IPS-NIHi11 (cell line): ENCODE data around the gene GBP3.
"Not testable (repeated sequence)": the region's sequence is repeated elsewhere in the genome, so short reads cannot be mapped to it uniquely, and the experiment has no call there.

Experiments used
- DNase-seq: peaks from one replicate; pipeline ENCODE4 v3.0.0; 2012; ENCODE audit warnings: mixed read lengths, low spot score

GBP3 gene

GRCh38 chr1:88979054-88979748, 43.5 kb downstream of the GBP3 start:
- DNase-seq, result no peak

DNA sequence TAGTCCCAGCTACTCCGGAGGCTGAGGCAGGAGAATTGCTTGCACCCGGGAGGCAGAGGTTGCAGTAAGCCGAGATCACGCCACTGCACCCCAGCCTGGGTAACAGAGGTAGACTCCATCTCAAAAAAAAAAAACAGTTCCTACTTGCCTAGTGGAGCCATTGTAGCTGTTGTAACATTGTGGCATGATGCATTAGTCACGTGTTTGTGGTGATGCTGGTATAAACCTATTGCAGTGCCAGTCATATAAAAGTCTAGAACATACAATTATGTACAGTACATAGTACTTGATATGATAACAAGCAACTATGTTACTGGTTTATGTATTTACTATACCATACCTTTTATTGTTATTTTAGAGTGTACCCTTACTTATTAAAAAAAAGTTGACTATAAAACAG, 46.4 kb downstream of the GBP3 start:
- no peak for DNase-seq

DNA sequence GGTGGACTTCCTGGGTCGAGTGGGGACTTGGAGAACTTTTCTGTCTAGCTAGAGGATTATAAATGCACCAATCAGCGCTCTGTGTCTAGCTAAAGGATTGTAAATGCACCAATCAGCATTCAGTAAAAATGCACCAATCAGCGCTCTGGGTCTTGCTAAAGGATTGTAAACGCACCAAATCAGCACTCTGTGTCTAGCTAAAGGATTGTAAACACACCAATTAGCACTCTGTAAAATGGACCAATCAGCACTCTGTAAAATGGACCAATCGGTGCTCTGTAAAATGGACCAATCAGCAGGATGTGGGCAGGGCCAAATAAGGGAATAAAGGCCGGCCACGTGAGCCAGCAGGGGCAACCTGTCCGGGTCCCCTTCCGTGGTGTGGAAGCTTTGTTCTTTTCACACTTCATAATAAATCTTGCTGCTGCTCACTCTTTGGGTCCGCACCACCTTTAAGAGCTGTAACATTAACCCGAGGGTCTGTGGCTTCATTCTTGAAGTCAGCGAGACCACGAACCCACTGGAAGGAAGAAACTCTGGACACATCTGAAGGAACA, 48.0 kb downstream of the GBP3 start:
- not testable (repeated sequence) for DNase-seq

GRCh38 chr1:88973520-88974137, 49.0 kb downstream of the GBP3 start:
- DNase-seq, result peak; percentile 18

DNA sequence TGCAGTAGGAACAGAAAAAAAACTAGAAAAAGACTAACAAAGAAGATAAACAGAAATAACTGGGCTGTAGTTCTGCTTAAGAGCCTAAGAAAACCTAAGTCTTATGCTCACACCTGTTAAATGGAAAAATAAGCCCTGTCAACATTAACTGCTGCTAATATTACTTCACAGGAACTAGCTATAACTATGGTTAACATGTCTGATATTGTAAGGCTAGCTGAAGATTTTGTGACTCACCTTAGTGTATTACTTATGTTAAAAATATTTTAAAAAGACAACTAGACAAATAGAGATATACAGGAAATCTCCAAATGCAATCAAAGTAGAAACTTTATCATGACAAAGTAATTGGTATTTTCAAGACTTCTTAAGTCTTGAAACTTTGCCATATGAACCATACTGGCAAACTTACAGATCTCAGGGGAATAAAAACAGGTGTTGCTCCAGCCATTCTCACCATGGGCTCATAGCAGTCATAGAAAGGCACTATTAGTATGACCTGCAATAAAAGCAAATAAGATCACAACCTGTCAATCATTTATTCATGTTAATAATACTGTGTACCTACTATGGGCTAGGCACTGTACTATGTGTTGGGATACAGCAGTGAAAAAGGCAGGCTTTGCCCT, 60.9 kb downstream of the GBP3 start:
- DNase-seq, result no peak

DNA sequence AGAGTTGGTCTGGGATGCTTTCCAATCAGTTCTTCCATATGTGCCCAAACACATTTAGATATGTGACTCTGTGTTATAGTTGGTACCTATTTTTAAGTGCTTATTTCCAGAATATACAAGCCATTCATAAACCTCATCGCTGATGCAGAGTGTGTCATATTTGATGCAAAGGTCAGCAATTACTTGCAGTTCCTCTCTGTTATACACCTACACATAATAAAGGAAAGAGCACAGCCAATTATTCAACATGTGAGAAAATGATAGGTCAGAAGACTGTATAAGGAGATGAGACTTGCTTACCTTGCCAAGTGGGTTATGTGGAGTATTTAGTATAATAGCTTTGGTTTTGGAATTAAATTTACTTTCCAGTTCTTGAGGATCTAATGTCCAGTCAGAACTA, 61.6 kb downstream of the GBP3 start:
- DNase-seq, result no peak
